ENCODE results near the gene DDC.
"Not testable (repeated sequence)": the region's sequence is repeated elsewhere in the genome, so short reads cannot be mapped to it uniquely, and the experiment has no call there.

DDC gene

DNA sequence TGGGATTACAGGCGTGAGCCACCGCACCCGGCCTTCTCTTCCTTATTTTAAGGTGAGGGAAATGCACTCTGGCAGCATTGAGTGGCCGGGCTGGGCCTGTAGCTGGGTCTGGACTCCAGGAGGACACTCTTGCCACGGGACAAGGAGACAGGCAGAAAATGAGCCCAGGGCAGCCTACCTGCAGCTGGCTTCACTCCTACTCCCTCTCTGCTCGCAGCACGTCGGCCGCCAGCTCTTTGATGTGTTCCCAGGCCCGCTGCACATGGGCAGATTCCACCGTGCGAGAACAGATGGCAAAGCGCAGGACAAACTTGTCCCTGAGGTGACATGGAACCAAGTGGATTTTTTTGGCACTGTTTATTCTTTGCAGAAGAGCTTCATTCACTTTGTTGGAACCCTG is 102.2 kb downstream of the DDC start:
- DNase-seq (ENCODE audit: low read depth): no peak
- TF ChIP-seq, protein P1, sequence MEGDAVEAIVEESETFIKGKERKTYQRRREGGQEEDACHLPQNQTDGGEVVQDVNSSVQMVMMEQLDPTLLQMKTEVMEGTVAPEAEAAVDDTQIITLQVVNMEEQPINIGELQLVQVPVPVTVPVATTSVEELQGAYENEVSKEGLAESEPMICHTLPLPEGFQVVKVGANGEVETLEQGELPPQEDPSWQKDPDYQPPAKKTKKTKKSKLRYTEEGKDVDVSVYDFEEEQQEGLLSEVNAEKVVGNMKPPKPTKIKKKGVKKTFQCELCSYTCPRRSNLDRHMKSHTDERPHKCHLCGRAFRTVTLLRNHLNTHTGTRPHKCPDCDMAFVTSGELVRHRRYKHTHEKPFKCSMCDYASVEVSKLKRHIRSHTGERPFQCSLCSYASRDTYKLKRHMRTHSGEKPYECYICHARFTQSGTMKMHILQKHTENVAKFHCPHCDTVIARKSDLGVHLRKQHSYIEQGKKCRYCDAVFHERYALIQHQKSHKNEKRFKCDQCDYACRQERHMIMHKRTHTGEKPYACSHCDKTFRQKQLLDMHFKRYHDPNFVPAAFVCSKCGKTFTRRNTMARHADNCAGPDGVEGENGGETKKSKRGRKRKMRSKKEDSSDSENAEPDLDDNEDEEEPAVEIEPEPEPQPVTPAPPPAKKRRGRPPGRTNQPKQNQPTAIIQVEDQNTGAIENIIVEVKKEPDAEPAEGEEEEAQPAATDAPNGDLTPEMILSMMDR (conservative IDR thresholded peaks at IDR 0.05; ENCODE audit: low read depth, low read length): no peak
- no peak overlapping the region for H3K4me3 ChIP-seq (ENCODE audit: low read length)

- no peak overlapping the region for H3K4me3 ChIP-seq (ENCODE audit: low read length)
- TF ChIP-seq, protein P1 (conservative IDR thresholded peaks at IDR 0.05; ENCODE audit: low read depth, low read length): no peak
- DNase-seq (ENCODE audit: low read depth): no peak
Observed at GRCh38 chr7:50462361-50462760, 102.8 kb downstream of the DDC start.

- DNase-seq (ENCODE audit: low read depth): no peak
- TF ChIP-seq, protein P1 (conservative IDR thresholded peaks at IDR 0.05; ENCODE audit: low read depth, low read length): no peak
- no peak overlapping the region for H3K4me3 ChIP-seq (ENCODE audit: low read length)
Observed at GRCh38 chr7:50461695-50462094, 103.5 kb downstream of the DDC start.

DNA sequence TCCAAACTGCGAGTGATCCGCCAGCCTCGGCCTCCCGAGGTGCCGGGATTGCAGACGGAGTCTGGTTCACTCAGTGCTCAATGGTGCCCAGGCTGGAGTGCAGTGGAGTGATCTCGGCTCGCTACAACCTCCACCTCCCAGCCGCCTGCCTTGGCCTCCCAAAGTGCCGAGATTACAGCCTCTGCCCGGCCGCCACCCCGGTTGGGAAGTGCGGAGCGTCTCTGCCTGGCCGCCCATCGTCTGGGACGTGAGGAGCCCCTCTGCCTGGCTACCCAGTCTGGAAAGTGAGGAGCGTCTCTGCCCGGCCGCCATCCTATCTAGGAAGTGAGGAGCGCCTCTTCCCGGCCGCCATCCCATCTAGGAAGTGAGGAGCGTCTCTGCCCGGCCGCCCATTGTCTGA is 106.0 kb downstream of the DDC start:
- DNase-seq (ENCODE audit: low read depth); H3K4me3 ChIP-seq (ENCODE audit: low read length): not testable (repeated sequence)

GRCh38 chr7:50458651-50459050 is 106.6 kb downstream of the DDC start:
- not testable (repeated sequence) for H3K4me3 ChIP-seq (ENCODE audit: low read length); DNase-seq (ENCODE audit: low read depth)

DNA sequence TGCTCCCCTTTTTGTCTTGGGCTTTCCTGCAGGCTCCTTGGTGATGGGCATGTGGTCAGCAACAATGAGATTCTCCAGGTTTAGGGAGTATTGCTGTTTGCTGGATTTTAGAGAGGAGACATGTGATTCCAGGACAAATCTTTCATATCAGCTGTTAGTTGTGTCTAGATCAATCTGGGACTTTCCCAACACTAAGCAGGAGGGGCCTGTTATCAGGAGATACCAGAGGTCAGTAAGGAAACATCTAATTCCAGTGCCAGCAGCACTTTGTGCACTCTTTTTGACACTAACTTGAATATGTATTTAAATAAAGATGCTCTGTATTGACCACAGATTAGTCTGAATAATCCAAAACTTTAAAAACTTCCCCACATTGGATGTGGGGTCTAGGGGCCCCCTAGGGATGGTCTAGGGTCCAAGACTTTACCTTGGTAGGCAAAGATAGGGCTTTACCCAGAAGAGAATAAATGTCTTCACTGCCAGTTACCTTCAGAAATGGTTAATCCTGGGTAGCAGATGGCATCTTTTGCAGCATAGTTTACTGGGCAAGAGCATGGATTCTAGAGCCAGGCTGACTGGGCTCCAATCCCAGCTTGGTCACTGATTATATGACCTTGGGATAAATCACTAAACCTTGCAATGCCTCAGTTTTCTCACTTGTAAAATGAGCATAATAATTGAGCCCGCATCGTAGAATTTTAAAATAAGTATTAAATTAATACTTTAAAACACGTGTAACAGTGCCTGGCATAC is 108.7 kb downstream of the DDC start:
- TF ChIP-seq, protein P1 (conservative IDR thresholded peaks at IDR 0.05; ENCODE audit: low read depth, low read length): no peak
- H3K4me3 ChIP-seq (ENCODE audit: low read length): no peak overlapping the region
- DNase-seq (ENCODE audit: low read depth): no peak

DNA sequence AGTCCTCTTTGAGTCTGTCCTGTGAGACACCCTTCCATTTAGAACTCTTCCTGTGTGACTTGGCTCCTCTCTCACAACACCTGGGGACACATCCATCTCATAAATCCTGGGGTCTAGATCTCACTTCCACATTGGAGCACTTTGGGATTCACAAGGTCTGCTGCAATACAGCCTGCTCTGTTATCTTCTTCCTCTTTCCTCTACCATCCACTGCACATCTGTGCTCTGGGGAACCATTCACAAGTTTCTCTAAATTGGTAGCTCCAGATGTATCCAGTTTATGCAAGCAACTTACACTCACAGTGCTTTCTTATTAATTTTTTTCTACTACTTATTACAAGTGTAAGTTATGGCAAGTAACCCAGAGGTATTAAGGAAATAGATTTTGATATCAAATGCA is 109.5 kb downstream of the DDC start:
- TF ChIP-seq, protein P1 (conservative IDR thresholded peaks at IDR 0.05; ENCODE audit: low read depth, low read length): no peak
- no peak for DNase-seq (ENCODE audit: low read depth)
- no peak overlapping the region for H3K4me3 ChIP-seq (ENCODE audit: low read length)

DNA sequence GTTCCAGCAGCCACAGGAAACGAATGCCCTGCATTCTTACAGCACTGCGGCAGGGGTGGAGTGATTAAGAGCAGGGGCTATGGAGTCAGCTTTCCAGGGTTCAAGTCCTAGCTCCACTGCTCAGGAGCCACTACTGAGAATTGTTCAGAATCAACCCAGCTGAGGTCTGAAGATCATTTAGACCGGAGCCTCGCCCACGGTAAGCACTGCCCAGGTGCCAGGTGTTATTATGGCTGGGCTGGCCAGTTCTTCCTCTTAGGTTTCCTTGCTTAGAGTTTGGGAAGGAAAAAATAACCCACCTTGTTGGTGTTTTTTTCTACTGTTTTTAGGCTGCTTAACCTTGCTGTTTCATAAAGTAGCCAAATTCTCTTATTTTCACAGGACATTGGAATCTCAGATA is 110.2 kb downstream of the DDC start:
- no peak overlapping the region for H3K4me3 ChIP-seq (ENCODE audit: low read length)
- no peak for DNase-seq (ENCODE audit: low read depth)
- TF ChIP-seq, protein P1 (conservative IDR thresholded peaks at IDR 0.05; ENCODE audit: low read depth, low read length): no peak
